Upper lobe of left lung (tissue), 4 donors: ENCODE measurements around the gene ADH4.

Experiments used
- EP300 ChIP-seq, 4 donors: sonication (generic); formaldehyde crosslinking; IDR thresholded peaks; one replicate each; pipeline ENCODE4 v1.5.1; 2017; ENCODE audit warnings: antibody characterized with exemption in 4 of 4, control low read depth in 2 of 4
- POLR2A ChIP-seq, 4 donors: fragments of 450-650 bp; IDR thresholded peaks; one replicate each; pipeline ENCODE4 v1.5.1; 2016 to 2017; ENCODE audit warnings: antibody characterized with exemption in 4 of 4, mild to moderate bottlenecking in 2 of 4
- POLR2AphosphoS5 ChIP-seq, 2 donors: sonication (generic); formaldehyde crosslinking; IDR thresholded peaks; one replicate each; pipeline ENCODE4 v1.5.1; 2017; ENCODE audit warnings: antibody characterized with exemption in 2 of 2
- TF ChIP-seq, protein P1 (sequence below), 6 experiments: fragments of 450-650 bp in 4 of 6; fragments of 200-600 bp in 2 of 6; sonication (generic) in 2 of 6; IDR thresholded peaks; one replicate each; pipeline ENCODE4 v1.5.1; 2016 to 2019; ENCODE audit warnings: antibody characterized with exemption in 6 of 6

- TF ChIP-seq, protein P1, sequence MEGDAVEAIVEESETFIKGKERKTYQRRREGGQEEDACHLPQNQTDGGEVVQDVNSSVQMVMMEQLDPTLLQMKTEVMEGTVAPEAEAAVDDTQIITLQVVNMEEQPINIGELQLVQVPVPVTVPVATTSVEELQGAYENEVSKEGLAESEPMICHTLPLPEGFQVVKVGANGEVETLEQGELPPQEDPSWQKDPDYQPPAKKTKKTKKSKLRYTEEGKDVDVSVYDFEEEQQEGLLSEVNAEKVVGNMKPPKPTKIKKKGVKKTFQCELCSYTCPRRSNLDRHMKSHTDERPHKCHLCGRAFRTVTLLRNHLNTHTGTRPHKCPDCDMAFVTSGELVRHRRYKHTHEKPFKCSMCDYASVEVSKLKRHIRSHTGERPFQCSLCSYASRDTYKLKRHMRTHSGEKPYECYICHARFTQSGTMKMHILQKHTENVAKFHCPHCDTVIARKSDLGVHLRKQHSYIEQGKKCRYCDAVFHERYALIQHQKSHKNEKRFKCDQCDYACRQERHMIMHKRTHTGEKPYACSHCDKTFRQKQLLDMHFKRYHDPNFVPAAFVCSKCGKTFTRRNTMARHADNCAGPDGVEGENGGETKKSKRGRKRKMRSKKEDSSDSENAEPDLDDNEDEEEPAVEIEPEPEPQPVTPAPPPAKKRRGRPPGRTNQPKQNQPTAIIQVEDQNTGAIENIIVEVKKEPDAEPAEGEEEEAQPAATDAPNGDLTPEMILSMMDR (IDR thresholded peaks at IDR 0.05) = no peak
- no peak for TF ChIP-seq POLR2A (IDR thresholded peaks at IDR 0.05)
- TF ChIP-seq POLR2AphosphoS5 (IDR thresholded peaks at IDR 0.05) = peak in 1 of 2 donors; percentile 26
- TF ChIP-seq EP300 (IDR thresholded peaks at IDR 0.05) = peak in 1 of 4 donors; percentile 33
Observed at GRCh38 chr4:99074816-99075215, 69.3 kb downstream of the ADH4 start.
